HG02759 (cell line): Measurements from ENCODE around the gene RAB10.
"Not testable (repeated sequence)": the region's sequence is repeated elsewhere in the genome, so short reads cannot be mapped to it uniquely, and the experiment has no call there.

ENCODE experiments used
- ATAC-seq: cut with Tn5 transposase; IDR thresholded peaks from one replicate; pipeline ENCODE4 v1.9.1; 2021; ENCODE audit warnings: mild to moderate bottlenecking, moderate library complexity; ENCODE audit not compliant: unreplicated experiment

RAB10 gene

GRCh38 chr2:26033818-26034636 is at the start of gene RAB10:
TSS of gene RAB10 (plus strand) at chr2:26034084. CDS start at chr2:26034609, 525 bp downstream.
- peak; percentile 93 for ATAC-seq

DNA sequence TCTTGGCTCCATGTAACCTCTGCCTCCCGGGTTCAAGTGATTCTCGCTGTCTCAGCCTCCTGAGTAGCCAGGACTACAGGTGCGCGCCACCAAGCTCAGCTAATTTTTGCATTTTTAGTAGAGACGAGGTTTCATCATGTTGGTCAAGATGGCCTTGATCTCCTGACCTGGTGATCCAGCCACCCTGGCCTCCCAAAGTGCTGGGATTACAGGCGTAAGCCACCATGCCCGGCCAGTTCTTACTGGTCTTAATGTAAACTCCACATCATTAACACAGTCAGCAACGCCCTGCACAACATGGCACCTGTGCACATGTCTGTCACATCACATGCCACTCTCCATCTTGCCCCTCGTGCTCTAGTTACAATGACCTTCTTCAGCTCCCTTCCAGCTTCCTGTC is 45.8 kb upstream of the RAB10 start:
- no peak for ATAC-seq

DNA sequence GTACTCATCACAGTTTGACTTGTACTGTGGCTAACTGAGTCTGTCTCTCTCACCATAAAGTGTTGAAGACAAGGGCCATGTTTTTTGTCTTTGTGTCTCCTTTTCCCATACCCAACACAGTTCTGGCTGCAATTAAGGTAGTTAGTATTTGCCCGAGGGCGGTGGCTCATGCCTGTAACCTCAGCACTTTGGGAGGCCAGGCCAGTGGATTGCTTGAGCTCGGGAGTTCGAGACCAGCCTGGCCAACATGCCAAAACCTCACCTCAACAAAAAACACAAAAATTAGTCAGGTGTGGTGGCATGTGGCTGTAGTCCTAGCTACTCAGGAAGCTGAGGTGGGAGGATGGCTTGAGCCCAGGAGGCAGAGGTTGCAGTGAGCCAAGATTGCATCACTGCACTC is 44.7 kb upstream of the RAB10 start:
- no peak for ATAC-seq

DNA sequence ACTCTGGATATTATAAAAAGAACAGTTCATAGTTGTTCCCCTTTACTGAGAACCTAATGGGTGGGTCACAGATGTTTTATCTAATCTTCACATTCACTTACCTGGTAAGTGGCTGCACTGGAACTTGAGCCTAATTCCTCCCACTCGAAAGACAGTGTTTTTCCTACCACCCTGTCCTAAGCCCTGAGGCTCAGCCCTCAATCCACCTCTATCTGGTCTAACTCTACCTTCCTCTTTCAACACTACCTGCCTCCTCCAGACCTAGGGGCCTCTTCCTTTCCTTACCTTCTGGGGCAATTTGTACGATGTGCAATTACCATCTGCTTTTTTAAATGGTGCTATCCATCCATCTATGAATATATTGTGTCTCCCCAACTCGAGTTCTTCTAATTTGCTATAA is 41.9 kb upstream of the RAB10 start:
- no peak for ATAC-seq

- no peak for ATAC-seq
These were observed 41.3 kb upstream of the RAB10 start for GRCh38 chr2:25992556-25992955.

DNA sequence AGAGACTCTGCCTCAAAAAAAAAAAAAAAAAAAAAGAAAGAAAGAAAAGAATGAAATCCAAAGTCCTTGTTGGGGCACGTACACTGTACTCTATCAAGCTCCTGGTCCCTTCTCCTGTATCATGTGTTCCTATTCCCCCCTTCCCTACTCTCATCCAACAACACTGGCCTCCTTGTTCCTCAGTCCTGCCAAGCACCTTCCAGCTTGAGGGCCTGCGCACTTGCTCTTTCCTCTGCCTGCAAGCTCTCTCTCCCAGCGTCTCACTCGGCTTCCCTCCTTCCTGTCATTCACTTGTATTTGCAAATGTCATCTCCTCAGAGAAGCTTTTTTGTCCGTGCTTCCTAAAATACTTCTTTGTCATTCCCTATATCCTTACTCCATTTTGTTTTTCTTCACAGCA is 40.8 kb upstream of the RAB10 start:
- no peak for ATAC-seq

DNA sequence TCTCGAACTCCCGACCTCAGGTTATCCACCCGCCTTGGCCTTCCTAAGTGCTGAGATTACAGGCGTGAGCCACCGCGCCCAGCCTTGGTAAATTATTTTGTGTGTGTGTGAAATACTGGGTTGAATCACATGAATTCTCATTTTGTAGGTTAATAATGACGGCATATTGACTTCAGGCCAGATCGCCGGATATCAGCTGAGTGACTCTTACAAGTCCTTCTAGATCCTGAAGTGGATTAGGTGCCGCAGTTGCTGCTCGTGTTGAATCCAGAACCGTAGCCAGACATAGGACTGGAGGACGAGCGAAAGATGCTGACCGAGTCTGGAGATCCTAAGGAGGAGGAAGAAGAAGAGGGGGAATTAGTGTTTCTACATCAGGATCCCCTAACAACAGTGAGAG is 39.4 kb upstream of the RAB10 start:
- ATAC-seq: no peak

GRCh38 chr2:25996844-25997243 is 37.0 kb upstream of the RAB10 start:
- ATAC-seq: no peak

GRCh38 chr2:25998816-25999383 is 35.0 kb upstream of the RAB10 start:
- not testable (repeated sequence) for ATAC-seq

GRCh38 chr2:25999406-25999805 is 34.5 kb upstream of the RAB10 start:
- not testable (repeated sequence) for ATAC-seq

DNA sequence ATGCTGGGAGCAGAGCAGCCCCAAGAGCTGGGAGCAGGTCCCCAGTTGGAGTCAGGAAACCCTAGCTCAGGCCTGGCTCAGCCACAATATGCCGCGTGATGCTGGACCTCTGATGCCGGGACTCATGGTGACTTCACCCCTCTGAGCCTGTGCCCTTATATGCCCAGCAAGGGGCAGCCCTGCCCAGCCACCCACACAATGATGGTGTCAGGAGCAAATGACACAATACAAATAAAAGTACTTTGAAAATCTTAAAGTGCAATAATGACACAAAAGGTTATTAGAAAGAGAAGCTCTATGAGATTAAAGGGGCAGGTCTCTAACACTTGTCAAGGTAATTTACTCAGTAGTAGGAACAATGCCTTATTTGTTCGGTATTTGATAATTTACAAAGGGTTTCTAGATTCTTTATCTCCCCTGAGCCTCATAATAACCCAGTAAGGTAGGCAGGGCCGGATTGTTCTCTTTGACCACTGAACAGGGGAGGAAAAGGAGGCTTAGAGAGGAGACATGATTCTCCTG is 33.3 kb upstream of the RAB10 start:
- ATAC-seq: no peak

DNA sequence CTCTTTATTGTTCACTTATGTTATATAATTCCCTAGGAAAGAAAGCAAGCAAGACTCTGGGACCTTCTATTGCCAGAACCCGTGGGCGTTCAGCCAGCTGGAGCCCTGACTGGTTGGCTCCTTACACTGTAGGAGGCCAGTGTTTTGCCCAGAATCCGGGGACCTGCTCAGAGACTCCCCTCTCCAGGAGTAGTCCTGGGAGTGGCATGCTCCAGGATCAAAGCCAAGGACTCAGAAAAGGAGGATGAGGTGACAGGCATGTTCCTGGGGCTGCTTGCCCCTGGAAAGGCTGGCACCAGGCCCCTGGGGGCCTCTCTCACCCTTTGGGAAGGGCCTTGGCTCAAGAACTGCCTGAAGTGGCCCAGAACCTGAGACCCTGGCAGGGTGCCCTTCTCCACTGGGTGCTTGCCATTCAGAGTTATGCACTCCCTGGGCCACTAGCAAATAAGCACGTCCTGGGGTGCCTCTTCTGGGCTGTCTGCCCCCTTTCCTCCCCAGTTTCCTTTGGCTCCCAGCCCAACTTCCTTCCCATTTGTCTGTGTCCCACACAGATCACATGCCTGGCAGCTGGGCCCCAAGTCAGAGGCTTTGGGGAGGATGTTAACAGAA is 32.0 kb upstream of the RAB10 start:
- ATAC-seq: no peak

DNA sequence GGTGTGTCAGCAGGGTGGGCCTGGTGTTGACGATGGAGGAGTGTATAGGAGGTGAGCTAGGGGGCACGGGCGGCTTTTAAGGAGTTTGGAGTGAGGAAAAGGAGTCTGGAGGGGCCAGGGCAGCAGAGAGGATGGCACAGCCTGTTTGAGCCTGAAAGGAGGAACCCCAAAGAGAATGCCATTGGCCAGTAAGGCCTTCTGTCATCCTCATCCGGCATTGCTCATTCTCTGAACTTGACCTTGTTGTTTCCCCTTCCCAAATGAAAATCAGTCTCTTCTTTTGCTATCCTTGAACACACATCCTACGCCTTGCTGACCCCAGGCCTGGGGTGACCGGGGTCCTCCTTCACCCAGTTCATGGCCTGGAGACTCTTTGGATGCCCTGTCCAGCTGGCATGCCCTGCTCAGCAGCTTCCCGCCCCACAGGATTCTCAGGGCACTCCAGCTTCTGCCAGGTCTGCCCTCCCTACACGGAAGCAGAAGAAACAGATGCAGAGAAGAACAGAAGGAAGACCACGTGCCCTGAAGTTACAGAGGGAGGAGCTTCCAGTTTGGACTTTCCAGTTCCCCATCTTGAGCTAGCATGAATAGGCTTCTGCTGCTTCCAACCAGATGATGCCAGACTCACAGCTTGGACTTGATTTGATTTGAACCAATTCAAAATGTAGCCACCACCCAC is 31.1 kb upstream of the RAB10 start:
- no peak for ATAC-seq

DNA sequence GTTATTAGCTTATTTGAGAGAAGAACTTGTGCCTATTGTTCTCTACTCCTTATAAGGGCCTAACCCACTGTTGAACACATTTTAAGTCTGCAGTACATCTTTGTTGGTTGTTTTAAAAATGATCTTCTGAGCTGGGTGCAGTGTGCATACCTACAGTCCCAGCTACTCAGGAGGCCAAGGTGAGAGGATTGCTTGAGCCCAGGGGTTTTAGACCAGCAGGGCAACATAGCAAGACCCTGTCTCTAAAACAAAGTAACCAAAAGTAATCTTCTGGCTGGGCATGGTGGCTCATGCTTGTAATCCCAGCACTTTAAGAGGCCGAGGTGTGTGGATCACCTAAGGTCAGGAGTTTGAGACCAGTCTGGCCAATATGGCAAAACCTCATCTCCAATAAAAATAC is 25.8 kb upstream of the RAB10 start:
- no peak for ATAC-seq

DNA sequence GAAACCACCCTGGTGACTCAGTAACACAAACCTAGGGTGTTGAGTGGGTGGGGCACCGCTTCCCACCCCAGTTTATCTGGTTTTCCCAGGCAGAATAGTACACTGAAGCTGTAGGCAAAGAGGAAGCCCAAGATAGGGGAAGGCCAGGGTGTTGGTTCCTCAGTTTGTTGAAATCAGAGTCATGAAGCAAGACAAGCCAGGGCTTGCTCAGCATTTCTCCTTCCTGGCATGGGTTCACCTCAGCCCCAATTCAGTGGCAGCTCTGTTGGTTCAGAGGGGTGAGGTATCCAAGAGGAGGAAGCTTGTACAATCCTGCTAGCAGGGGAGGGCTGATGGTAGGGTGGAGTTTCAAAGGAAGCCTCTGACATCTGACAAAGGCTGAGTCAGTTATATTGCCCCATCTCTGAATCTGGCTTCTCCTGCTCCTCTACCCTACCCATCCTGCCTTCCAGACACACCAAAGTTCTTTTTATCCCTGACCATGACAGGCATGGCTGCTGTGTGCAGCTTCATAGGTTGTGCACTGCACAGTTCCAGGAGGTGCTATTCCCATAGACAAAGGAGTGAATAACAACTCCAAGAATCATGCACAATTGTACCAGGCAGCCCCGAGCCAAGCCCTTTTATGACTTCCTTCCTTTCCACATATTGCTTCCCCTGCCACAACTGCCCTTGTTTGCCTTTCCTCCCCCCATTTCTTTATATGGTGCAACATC is 24.9 kb upstream of the RAB10 start:
- no peak for ATAC-seq

DNA sequence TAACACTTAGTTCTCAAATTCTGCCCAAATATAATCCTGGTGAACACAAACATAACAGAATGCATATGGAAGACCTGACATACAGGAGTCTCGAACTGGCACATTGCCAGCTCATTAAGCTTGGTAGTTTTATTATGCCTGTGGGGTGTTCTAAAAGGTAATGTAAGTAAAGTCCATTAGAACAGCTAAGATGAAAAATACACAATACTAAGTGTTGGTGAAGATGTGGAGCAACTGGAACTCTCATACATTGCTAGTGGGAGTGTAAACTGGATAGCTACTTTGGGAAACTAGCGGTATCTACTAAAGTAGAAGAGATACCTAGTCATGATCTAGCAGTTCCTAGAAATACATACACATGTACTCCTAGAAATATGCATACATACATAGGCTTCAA is 24.3 kb upstream of the RAB10 start:
- no peak for ATAC-seq

DNA sequence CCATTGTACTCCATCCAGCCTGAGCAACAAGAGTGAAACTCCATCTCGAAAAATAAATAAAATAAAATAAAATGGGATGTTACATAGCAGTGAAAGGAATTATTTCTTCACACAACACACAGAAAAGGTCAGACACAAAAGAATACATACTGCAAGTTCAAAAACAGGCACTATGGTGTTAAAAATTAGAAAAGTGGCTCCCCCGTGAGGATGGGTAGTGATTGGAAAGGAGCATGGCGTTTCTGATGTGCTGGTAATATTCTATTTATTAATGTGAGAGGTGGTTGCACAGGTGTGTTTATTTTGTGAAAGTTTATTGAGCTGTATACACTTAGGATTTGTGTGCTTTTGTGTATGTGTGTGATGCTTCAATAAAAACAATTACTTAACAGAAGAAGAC is 22.9 kb upstream of the RAB10 start:
- no peak for ATAC-seq

DNA sequence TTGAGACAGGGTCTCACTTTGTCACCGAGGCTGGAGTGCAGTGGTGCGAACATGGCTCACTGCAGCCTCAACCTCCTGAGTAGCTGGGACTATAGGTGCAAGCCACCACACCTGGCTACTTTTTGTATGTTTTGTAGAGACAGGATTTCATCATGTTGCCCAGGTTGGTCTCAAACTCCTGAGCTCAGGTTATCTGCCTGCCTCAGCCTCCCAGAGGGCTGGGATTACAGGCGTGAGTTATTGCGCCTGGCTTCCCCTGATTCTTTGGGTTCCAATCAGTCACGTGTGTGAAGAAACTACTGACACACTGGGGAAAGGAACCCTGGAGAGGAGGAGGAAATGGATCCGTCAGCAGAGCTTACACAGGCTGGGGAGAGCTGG is 22.3 kb upstream of the RAB10 start:
- no peak for ATAC-seq

GRCh38 chr2:26011990-26012856 is 21.7 kb upstream of the RAB10 start:
- no peak for ATAC-seq

DNA sequence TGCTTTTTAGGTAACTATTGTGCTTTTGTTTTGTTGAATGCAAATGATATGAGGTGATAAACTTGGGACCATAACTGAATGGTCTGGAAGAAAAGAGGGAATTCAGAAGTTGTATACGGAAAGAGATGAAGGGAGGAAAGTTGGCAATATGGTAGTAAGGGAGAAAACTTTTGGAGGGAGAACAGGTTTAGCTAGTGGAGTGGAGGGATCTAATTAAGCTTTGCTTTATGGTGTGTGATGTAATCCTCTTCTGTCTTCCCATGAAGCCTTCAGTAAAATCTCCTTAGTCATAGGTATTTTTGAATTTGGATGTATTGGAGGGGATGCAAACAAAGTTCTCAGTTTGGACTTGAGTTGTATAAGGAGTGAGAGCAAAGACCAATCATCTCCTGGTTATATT is 20.2 kb upstream of the RAB10 start:
- ATAC-seq: no peak
